AG20443 (cell line): Measurements from ENCODE around the gene CCDC107.

Experiments
- DNase-seq: peaks from one replicate; pipeline ENCODE4 v3.0.0; 2012; ENCODE audit warnings: low spot score, mixed read lengths

The CCDC107 gene

GRCh38 chr9:35705372-35705771 is 47.3 kb downstream of the CCDC107 start:
- no peak for DNase-seq

- DNase-seq: no peak
Observed at GRCh38 chr9:35705836-35706430, 47.8 kb downstream of the CCDC107 start.

- DNase-seq: no peak
Observed at GRCh38 chr9:35706951-35707350, 48.9 kb downstream of the CCDC107 start.

GRCh38 chr9:35708146-35708545 is 50.1 kb downstream of the CCDC107 start:
- DNase-seq: no peak

GRCh38 chr9:35710818-35711500 is 52.9 kb downstream of the CCDC107 start:
- DNase-seq: no peak
